ENCODE results near the gene SELENOK. TPM values are rescaled to one million over a fixed set of nuclear protein-coding genes. Genes with fewer than 3 reads are reported as not detected.
A peak's percentile ranks its signal among the peaks of the same experiment; 100 is the strongest.

The SELENOK gene
- total and polyA plus RNA-seq, 2 of the 13 experiments (the other 11 are each of a cell fraction or from before 2014, with no cell fraction given), result 67.0 to 81.0 TPM

DNA sequence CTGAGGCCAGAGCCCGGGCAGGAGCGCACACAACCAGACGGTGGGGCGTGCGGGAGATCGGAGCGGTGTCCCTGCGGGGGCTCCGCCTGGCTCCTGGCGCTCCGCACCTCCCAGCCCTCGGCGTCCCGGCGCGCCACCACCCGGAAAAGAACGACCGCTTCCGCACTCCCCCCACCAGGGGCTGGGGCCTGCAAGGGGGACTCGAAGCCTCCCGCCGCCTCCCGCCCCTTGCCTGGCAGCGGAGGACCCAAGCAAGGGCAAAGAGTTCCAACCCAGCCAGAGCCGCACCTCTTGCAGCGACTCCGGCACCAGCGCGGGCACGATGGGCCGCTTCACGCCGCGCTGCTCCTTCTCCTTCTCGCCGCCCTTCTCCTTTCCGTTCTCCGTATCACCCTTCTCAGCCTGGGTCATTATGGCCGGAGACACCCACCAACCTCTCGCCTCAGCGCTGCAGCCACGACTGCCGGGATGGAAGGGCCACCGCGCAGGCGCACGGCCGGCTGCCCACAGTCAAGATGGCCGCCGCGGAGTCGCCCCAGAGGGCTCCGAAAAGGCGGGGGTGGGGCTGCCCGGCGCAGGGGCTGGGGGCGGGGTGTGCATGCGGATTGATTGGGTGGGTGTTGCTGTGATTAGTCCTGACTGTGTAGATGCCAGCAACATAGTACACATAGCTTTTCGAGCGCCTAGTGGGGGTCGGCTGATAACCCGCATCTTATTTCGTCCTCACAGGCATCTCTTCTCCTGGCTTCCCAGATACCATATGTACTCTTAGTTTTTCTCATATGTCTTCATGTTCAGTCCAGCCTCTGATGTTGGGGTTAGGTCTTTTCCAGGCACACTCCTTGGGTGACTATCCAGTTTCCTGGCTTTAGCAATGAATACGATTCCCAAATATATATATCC lies 9.7 kb downstream of the SELENOK start, which contains the start of gene ACTR8 (continued):
- TF ChIP-seq MIER3 (CRISPR knock-in tag; IDR thresholded peaks at IDR 0.05; ENCODE audit: borderline replicate concordance) (peak; percentile 72; the same call in 1 of the 2 replicates), ZNF546 (CRISPR knock-in tag; conservative IDR thresholded peaks at IDR 0.05) (peak; percentile 71; the same call in 1 of the 2 replicates), SALL2 (CRISPR knock-in tag; IDR thresholded peaks at IDR 0.05) (peak; percentile 41; the same call in 1 of the 2 replicates), POLR2AphosphoS2 (IDR thresholded peaks at IDR 0.05; ENCODE audit: low read depth, low read length) (0 out of 2 replicates have a peak, but pooled peaks have one; percentile 74), KLF15 (CRISPR knock-in tag; IDR thresholded peaks at IDR 0.05; ENCODE audit: borderline replicate concordance) (peak; percentile 39; the same call in 1 of the 2 replicates), ZNF556 (CRISPR knock-in tag; IDR thresholded peaks at IDR 0.05; ENCODE audit: borderline replicate concordance) (peak; percentile 52; the same call in 1 of the 2 replicates), YEATS2 (CRISPR knock-in tag; IDR thresholded peaks at IDR 0.05; ENCODE audit: borderline replicate concordance) (peak; percentile 83; the same call in 1 of the 2 replicates), REST (IDR thresholded peaks at IDR 0.05; ENCODE audit: borderline replicate concordance in 1 of 2, low read depth in 1 of 2, low read length in 2 of 2) (peak in 1 of 2 experiments; percentile 70; a peak in 1 of 4 replicates), ZFP1 (CRISPR knock-in tag; IDR thresholded peaks at IDR 0.05) (no peak), POLR2AphosphoS5 (IDR thresholded peaks at IDR 0.05; ENCODE audit: low read depth, low read length) (peak; percentile 95), ZFYVE20 (CRISPR knock-in tag; IDR thresholded peaks at IDR 0.05; ENCODE audit: borderline replicate concordance, low read depth) (peak; percentile 46; the same call in 1 of the 2 replicates), ZSCAN31 (CRISPR knock-in tag; IDR thresholded peaks at IDR 0.05; ENCODE audit: low read depth) (peak; percentile 88), NCOA5 (CRISPR knock-in tag; IDR thresholded peaks at IDR 0.05) (no peak), KMT2A (CRISPR knock-in tag; IDR thresholded peaks at IDR 0.05) (peak; percentile 81; the same call in 1 of the 2 replicates), ZNF530 (CRISPR knock-in tag; IDR thresholded peaks at IDR 0.05; ENCODE audit: low read depth) (no peak)
- TF ChIP-seq, protein P1, sequence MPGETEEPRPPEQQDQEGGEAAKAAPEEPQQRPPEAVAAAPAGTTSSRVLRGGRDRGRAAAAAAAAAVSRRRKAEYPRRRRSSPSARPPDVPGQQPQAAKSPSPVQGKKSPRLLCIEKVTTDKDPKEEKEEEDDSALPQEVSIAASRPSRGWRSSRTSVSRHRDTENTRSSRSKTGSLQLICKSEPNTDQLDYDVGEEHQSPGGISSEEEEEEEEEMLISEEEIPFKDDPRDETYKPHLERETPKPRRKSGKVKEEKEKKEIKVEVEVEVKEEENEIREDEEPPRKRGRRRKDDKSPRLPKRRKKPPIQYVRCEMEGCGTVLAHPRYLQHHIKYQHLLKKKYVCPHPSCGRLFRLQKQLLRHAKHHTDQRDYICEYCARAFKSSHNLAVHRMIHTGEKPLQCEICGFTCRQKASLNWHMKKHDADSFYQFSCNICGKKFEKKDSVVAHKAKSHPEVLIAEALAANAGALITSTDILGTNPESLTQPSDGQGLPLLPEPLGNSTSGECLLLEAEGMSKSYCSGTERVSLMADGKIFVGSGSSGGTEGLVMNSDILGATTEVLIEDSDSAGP (CRISPR knock-in tag; IDR thresholded peaks at IDR 0.05; ENCODE audit: borderline replicate concordance), result peak; percentile 92
- TF ChIP-seq, protein P2, sequence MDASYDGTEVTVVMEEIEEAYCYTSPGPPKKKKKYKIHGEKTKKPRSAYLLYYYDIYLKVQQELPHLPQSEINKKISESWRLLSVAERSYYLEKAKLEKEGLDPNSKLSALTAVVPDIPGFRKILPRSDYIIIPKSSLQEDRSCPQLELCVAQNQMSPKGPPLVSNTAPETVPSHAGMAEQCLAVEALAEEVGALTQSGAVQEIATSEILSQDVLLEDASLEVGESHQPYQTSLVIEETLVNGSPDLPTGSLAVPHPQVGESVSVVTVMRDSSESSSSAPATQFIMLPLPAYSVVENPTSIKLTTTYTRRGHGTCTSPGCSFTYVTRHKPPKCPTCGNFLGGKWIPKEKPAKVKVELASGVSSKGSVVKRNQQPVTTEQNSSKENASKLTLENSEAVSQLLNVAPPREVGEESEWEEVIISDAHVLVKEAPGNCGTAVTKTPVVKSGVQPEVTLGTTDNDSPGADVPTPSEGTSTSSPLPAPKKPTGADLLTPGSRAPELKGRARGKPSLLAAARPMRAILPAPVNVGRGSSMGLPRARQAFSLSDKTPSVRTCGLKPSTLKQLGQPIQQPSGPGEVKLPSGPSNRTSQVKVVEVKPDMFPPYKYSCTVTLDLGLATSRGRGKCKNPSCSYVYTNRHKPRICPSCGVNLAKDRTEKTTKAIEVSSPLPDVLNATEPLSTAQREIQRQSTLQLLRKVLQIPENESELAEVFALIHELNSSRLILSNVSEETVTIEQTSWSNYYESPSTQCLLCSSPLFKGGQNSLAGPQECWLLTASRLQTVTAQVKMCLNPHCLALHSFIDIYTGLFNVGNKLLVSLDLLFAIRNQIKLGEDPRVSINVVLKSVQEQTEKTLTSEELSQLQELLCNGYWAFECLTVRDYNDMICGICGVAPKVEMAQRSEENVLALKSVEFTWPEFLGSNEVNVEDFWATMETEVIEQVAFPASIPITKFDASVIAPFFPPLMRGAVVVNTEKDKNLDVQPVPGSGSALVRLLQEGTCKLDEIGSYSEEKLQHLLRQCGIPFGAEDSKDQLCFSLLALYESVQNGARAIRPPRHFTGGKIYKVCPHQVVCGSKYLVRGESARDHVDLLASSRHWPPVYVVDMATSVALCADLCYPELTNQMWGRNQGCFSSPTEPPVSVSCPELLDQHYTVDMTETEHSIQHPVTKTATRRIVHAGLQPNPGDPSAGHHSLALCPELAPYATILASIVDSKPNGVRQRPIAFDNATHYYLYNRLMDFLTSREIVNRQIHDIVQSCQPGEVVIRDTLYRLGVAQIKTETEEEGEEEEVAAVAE (CRISPR knock-in tag; IDR thresholded peaks at IDR 0.05; ENCODE audit: borderline replicate concordance), result peak; percentile 76; the same call in 1 of the 2 replicates
